DMS153 (cell line): Measurements from ENCODE around the gene WNT7A.
"Not testable (repeated sequence)": the region's sequence is repeated elsewhere in the genome, so short reads cannot be mapped to it uniquely, and the experiment has no call there.

Source experiments
- DNase-seq: peaks from one replicate; lab custom pipeline; 2025; lab: John Stamatoyannopoulos, UW

WNT7A gene

GRCh38 chr3:13879946-13880810 lies at the start of gene WNT7A:
WNT7A (minus strand) TSS chr3:13880071; CDS start chr3:13879816, 255 bp downstream.
- DNase-seq: no peak

DNA sequence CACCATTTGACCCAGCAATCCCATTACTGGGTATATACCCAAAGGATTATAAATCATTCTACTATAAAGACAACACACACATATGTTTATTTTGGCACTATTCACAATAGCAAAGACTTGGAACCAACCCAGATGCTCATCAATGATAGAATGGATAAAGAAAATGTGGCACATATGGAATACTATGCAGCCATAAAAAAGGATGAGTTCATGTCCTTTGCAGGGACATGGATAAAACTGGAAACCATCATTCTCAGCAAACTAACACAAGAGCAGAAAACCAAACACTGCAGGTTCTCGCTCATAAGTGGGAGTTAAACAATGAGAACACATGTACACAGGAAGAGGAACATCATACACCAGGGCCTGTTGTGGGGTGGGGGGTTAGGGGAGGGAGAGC lies 48.9 kb upstream of the WNT7A start:
- DNase-seq: not testable (repeated sequence)

GRCh38 chr3:13927295-13927694 lies 47.4 kb upstream of the WNT7A start:
- no peak for DNase-seq

- DNase-seq: no peak
Measured at GRCh38 chr3:13916375-13916774, 36.5 kb upstream of the WNT7A start.

DNA sequence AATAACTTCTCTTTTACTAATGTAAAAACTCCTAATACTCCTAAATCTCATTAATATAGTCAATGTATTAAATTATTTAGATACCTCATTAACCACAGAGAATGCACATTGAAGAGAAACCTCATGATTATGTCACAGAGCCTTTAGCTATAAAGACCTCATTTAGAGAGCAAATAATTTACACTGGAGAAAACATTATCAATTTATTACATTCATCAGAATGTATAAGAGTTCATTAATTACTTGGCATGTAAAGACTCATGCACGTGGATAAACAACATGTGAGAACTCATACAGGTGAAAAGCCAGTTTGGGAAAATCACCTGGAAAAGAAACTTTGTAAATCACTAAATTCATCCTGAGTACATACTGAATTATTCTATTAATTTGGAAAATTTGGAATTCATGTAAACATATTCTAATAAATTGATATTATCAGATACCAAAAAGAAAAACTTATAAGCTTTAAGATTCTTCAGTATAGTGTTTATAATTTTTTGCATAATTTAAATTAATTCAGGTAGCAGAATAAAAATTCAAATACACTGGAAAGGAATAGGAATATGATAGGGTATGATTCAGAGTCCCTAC lies 22.9 kb upstream of the WNT7A start:
- DNase-seq: no peak

- DNase-seq: no peak
Measured at GRCh38 chr3:13901935-13902584, 22.2 kb upstream of the WNT7A start.

GRCh38 chr3:13898346-13898745 lies 18.5 kb upstream of the WNT7A start:
- no peak for DNase-seq

DNA sequence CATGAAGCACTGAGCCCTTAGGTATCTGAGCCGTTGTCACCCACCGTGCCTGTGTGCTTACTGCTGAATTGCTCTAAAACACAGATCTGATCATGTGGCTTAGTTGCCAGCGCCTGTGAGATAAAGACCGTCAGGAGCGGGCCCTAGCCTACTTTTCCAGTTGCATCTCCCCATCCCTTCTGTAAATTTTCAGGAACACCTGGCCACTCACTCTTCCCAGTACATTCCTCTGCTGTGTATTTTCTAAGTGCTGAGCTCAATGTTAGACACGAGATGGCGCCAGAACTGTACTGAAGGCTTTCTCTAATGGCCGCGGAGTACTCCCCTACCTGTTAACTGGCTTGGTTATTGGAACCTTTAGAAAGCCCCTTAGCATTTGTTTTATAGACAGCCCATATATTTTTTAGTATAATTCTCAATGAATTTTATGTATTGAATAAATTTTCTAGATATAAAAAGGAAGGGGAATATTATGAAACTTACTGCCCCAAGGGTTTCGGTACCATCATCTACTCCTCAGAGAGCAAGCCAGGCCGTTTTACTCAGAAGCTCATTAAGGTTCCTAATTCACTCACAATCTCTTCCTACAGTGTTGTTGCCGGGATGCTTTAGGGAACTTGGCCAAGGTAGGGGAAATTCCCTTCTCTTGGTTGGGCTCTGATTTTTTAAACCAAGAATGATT lies 16.7 kb upstream of the WNT7A start:
- peak; percentile 36 for DNase-seq

DNA sequence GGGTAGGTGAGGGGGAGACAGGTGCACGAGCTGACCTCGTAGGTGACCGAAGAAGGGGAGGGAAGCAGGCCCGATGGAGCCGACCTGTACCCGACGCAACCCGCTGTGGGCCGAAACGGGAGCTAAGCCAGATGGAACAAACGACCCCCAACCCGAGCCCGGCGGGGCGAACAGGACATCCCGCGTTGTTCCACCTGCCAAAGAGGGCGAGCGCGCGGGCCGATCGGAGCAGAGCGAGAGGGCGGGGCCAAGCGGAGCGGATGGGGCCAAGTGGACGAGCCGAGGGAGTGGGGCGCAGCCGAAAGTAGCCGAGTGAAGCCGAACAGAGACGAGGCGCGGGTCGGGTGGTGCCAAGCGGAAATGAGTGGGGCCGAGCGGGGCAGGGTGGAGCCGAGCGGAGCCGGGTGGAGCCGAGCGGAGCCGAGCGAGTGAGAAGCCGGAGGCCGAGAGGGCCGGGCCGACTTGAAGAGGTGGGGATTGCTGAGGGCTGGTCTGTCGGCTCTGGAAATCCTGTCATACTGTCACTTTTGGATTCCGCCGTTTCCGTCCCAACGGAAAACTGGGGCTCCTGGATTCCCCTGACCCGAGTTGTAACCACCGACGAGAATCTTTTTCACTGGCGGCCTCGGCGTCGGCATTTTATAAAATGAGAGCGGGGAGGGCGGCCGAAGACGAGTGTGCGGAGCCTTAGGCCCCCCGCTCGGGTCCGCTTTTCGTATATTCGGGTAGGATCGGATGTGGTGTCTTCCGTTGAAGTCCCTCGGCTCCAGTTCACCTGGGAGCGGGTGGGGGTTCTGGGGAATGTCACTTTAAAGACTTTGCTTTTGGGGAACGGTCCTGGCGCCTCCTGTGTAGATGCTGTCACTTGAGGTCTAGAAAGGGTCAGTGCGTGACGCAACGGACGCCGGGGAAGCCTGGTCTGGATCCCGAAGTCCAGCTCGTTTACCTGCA lies 15.6 kb upstream of the WNT7A start:
- peak; percentile 67 for DNase-seq

- no peak for DNase-seq
Measured at GRCh38 chr3:13894807-13895154, 14.9 kb upstream of the WNT7A start.

GRCh38 chr3:13894096-13894806 lies 14.4 kb upstream of the WNT7A start:
- no peak for DNase-seq

GRCh38 chr3:13892304-13892703 lies 12.4 kb upstream of the WNT7A start:
- no peak for DNase-seq

GRCh38 chr3:13891492-13892073 lies 11.7 kb upstream of the WNT7A start:
- no peak for DNase-seq

GRCh38 chr3:13891017-13891392 lies 11.1 kb upstream of the WNT7A start:
- DNase-seq: no peak

GRCh38 chr3:13890377-13891016 lies 10.6 kb upstream of the WNT7A start:
- peak; percentile 24 for DNase-seq

DNA sequence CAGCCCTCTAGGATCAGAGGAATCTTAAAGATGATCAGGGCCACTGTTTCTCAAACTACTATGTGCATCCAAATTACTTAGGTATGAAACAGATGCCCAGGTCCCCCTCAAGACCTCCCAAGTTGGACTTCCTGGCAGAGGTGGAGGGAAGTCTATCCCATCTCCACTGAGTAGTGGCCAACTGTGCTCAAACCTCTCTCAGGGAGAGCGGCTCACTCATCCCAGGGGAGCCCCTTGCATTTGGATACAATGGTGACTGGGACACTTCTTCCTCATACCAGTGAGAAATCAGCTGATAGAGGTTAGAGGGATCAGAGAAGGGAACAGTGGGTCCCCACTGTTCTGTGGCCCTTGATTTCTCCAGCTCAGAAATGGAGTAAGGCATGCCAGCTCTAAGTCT lies 8.7 kb upstream of the WNT7A start:
- DNase-seq: no peak

DNA sequence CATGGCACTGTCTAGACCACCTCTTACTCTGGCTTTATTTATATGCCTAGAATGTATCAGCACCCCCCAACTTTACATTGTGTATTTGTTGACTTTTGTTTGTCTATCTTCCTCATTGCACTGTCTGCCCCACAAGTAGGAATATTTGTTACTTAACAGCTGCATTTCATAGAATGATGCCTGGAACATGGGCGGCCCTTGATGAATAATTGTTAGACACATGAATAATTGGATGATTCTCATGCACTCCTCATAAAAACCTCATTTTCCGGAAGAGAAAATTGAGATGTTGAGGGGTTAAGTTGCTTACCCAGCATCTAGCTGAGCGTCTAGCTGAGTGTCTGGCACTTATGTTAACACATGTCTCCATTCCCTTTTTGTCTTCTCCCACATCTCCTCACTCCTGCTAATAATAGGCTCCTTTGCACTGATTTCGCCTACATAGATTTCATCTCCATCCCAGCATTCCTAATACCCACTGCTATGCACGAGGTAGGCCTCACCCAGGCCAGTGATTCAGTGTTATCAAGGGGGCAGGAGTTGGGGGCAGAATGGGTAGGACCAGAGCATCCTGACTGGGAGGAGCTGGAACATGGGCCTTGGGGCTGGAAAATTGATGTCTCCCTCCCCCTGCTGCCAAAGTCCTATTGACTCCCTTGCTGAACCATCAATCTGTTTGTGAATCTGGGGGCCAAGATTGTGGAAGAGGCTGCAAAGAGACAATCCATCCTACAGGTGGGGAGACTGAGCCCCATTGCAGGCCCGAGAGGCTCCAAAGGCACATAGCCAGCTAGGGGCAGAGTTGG lies 7.8 kb upstream of the WNT7A start:
- no peak for DNase-seq

GRCh38 chr3:13886593-13887129 lies 6.8 kb upstream of the WNT7A start:
- DNase-seq: no peak

GRCh38 chr3:13885704-13886010 lies 5.8 kb upstream of the WNT7A start:
- DNase-seq: no peak
